Muscle of leg (tissue), 11 donors: ENCODE measurements around the gene PLXDC1. TPM values are rescaled to one million over a fixed set of nuclear protein-coding genes. Genes with fewer than 3 reads are reported as not detected.
"Not testable (repeated sequence)": the region's sequence is repeated elsewhere in the genome, so short reads cannot be mapped to it uniquely, and the experiment has no call there.

Experiments
- DNase-seq: peaks from one replicate; pipeline ENCODE4 v3.0.0; 2013
- H3K27ac ChIP-seq: one replicate; pipeline ENCODE4 v1.5.1; 2013; ENCODE audit warnings: mild to moderate bottlenecking, low read length, control low read depth
- H3K27me3 ChIP-seq: one replicate; pipeline ENCODE4 v1.6.1; 2013; ENCODE audit warnings: low read length; ENCODE audit not compliant: control insufficient read depth, insufficient read depth
- H3K36me3 ChIP-seq: one replicate; pipeline ENCODE4 v1.6.1; 2013; ENCODE audit warnings: low read length; ENCODE audit not compliant: control insufficient read depth, insufficient read depth
- H3K4me1 ChIP-seq: one replicate; pipeline ENCODE4 v1.6.1; 2013; ENCODE audit warnings: low read length; ENCODE audit not compliant: control insufficient read depth, insufficient read depth
- H3K4me3 ChIP-seq: one replicate; pipeline ENCODE4 v1.5.1; 2013; ENCODE audit warnings: low read length, control low read depth
- H3K9me3 ChIP-seq: replicated peaks from 2 replicates; pipeline ENCODE4 v1.6.1; 2013; ENCODE audit warnings: low read depth, low read length; ENCODE audit not compliant: control insufficient read depth
- WGBS: methylation state at CpG from one replicate; pipeline ENCODE4 v1.1.5; 2013; ENCODE audit warnings: missing lambda C conversion rate; ENCODE audit not compliant: insufficient coverage; 5-methylcytosine and 5-hydroxymethylcytosine counted together
- polyA plus RNA-seq, 8 donors: library from polyadenylated mRNA; unstranded; fragments of 120-200 nt; gene quantifications; one replicate each; pipeline versions ENCODE4 v1.2.1 to v1.2.3, GENCODE V29; 2013; ENCODE audit warnings: inconsistent platforms in 1 of 8, low replicate concordance in 1 of 8; ENCODE audit not compliant: insufficient read length in 8 of 8, insufficient read depth in 1 of 8
- total RNA-seq: library from RNA; stranded (reverse); fragments of 120-200 nt; gene quantifications from one replicate; pipeline ENCODE4 v1.2.4, GENCODE V29; 2013

The PLXDC1 gene
- total and polyA plus RNA-seq, 9 donors, result 2.0 to 8.7 (median 5.6) TPM

GRCh38 chr17:39170109-39170508 lies 18.7 kb upstream of the PLXDC1 start:
- no peak overlapping the region for H3K27ac ChIP-seq
- H3K4me1 ChIP-seq, result peaks cover 34% of the 10 kb centered on the region
- peaks cover 32% of the 10 kb centered on the region for H3K27me3 ChIP-seq
- no peak overlapping the region for H3K4me3 ChIP-seq
- H3K9me3 ChIP-seq, result no peaks in the 10 kb centered on the region
- DNase-seq, result no peak
- H3K36me3 ChIP-seq, result peaks cover 6% of the 10 kb centered on the region
- WGBS, result 66% methylated on average over 4 of the region's 4 CpGs

- Histone ChIP-seq H3K27ac (no peak overlapping the region), H3K4me1 (peaks cover 34% of the 10 kb centered on the region), H3K27me3 (peaks cover 38% of the 10 kb centered on the region), H3K4me3 (no peak overlapping the region), H3K36me3 (peaks cover under 1% of the 10 kb centered on the region), H3K9me3 (no peaks in the 10 kb centered on the region)
- DNase-seq, result no peak
- WGBS, result 64% methylated on average over 1 of the region's 3 CpGs
Observed at GRCh38 chr17:39169518-39169917, 18.1 kb upstream of the PLXDC1 start.

GRCh38 chr17:39169101-39169500 lies 17.7 kb upstream of the PLXDC1 start:
- Histone ChIP-seq H3K36me3 (no peaks in the 10 kb centered on the region), H3K27me3 (peaks cover 40% of the 10 kb centered on the region), H3K27ac (no peak overlapping the region), H3K4me1 (peaks cover 31% of the 10 kb centered on the region), H3K4me3 (no peak overlapping the region), H3K9me3 (no peaks in the 10 kb centered on the region)
- WGBS, result 77% methylated on average over 14 of the region's 14 CpGs
- no peak for DNase-seq

GRCh38 chr17:39168503-39168902 lies 17.1 kb upstream of the PLXDC1 start:
- 96% methylated on average over 5 of the region's 10 CpGs for WGBS
- not testable (repeated sequence) for H3K4me3 ChIP-seq, H3K27ac ChIP-seq, H3K36me3 ChIP-seq, DNase-seq, H3K9me3 ChIP-seq
- peaks cover 31% of the 10 kb centered on the region for H3K4me1 ChIP-seq
- peaks cover 40% of the 10 kb centered on the region for H3K27me3 ChIP-seq

- H3K36me3 ChIP-seq, result no peaks in the 10 kb centered on the region
- no CpG with 5 or more reads among the region's 2 CpGs for WGBS
- H3K4me3 ChIP-seq, result no peak overlapping the region
- peaks cover 40% of the 10 kb centered on the region for H3K27me3 ChIP-seq
- peak; percentile 87 for DNase-seq
- H3K27ac ChIP-seq, result peak overlapping the region; percentile 2
- H3K4me1 ChIP-seq, result peaks cover 31% of the 10 kb centered on the region
- H3K9me3 ChIP-seq, result no peaks in the 10 kb centered on the region
Observed at GRCh38 chr17:39167476-39167875, 16.0 kb upstream of the PLXDC1 start.

- H3K9me3 ChIP-seq, result no peaks in the 10 kb centered on the region
- H3K27ac ChIP-seq, result peak overlapping the region; percentile 2
- no peak for DNase-seq
- H3K4me3 ChIP-seq, result no peak overlapping the region
- H3K36me3 ChIP-seq, result no peaks in the 10 kb centered on the region
- peaks cover 40% of the 10 kb centered on the region for H3K27me3 ChIP-seq
- 44% methylated on average over 4 of the region's 7 CpGs for WGBS
- peaks cover 31% of the 10 kb centered on the region for H3K4me1 ChIP-seq
Observed at GRCh38 chr17:39166437-39167335, 15.2 kb upstream of the PLXDC1 start.

GRCh38 chr17:39165841-39166349 lies 14.5 kb upstream of the PLXDC1 start, which contains the start of gene ARL5C:
Gene ARL5C (minus strand): TSS chr17:39166161. CDS start chr17:39165760, 401 bp downstream.
- H3K27me3 ChIP-seq, result peaks cover 40% of the 10 kb centered on the region
- no peaks in the 10 kb centered on the region for H3K9me3 ChIP-seq
- peak within 1 kb of the TSS; percentile 2 for H3K27ac ChIP-seq
- peaks cover 31% of the 10 kb centered on the region for H3K4me1 ChIP-seq
- WGBS, result 25% methylated on average over 15 of the region's 17 CpGs
- H3K36me3 ChIP-seq, result no peaks in the 10 kb centered on the region
- DNase-seq, result no peak
- H3K4me3 ChIP-seq, result peak within 1 kb of the TSS; percentile 43

- H3K27me3 ChIP-seq, result peaks cover 42% of the 10 kb centered on the region
- DNase-seq, result no peak
- peak overlapping the region; percentile 43 for H3K4me3 ChIP-seq
- H3K4me1 ChIP-seq, result peaks cover 31% of the 10 kb centered on the region
- WGBS, result 2% methylated on average over 47 of the region's 51 CpGs
- no peaks in the 10 kb centered on the region for H3K9me3 ChIP-seq
- no peaks in the 10 kb centered on the region for H3K36me3 ChIP-seq
- no peak overlapping the region for H3K27ac ChIP-seq
Observed at GRCh38 chr17:39165178-39165840, 13.9 kb upstream of the PLXDC1 start.

- peak; percentile 98 for DNase-seq
- Histone ChIP-seq H3K27ac (no peak overlapping the region), H3K36me3 (no peaks in the 10 kb centered on the region), H3K9me3 (no peaks in the 10 kb centered on the region), H3K4me1 (peaks cover 31% of the 10 kb centered on the region), H3K4me3 (peak overlapping the region; percentile 43), H3K27me3 (peaks cover 43% of the 10 kb centered on the region)
- under 1% methylated on average over 10 of the region's 15 CpGs for WGBS
Observed at GRCh38 chr17:39164675-39165143, 13.3 kb upstream of the PLXDC1 start.

- H3K27ac ChIP-seq, result no peak overlapping the region
- no peaks in the 10 kb centered on the region for H3K36me3 ChIP-seq
- H3K9me3 ChIP-seq, result no peaks in the 10 kb centered on the region
- no CpG with 5 or more reads among the region's 2 CpGs for WGBS
- peaks cover 24% of the 10 kb centered on the region for H3K4me1 ChIP-seq
- DNase-seq, result no peak
- H3K27me3 ChIP-seq, result peaks cover 29% of the 10 kb centered on the region
- no peak overlapping the region for H3K4me3 ChIP-seq
Observed at GRCh38 chr17:39161962-39162361, 10.5 kb upstream of the PLXDC1 start.
